NB4 (cell line): ENCODE data around the gene VAMP5.

ENCODE experiments used
- DNase-seq: peaks from one replicate; pipeline ENCODE4 v3.0.0; 2010; ENCODE audit warnings: low read depth
- H3K4me3 ChIP-seq: one replicate; pipeline ENCODE4 v1.5.1; 2011; ENCODE audit warnings: mild to moderate bottlenecking, low read depth, low read length, moderate library complexity
- CTCF ChIP-seq: IDR thresholded peaks from one replicate; pipeline ENCODE4 v1.5.1; 2012; ENCODE audit warnings: low read depth, low read length
- MAX ChIP-seq: IDR thresholded peaks from 2 replicates; pipeline ENCODE4 v1.6.1; 2011; ENCODE audit warnings: low read depth, low read length
- MYC ChIP-seq: IDR thresholded peaks from 2 replicates; pipeline ENCODE4 v1.6.1; 2011; ENCODE audit warnings: low read depth, low read length
- POLR2A ChIP-seq: IDR thresholded peaks from 2 replicates; pipeline ENCODE4 v1.6.1; 2011; ENCODE audit warnings: mild to moderate bottlenecking; ENCODE audit not compliant: insufficient read length; ENCODE audit errors: extremely low read depth

Gene VAMP5

GRCh38 chr2:85545780-85546240 is 38.4 kb upstream of the VAMP5 start:
- TF ChIP-seq MAX (no peak), POLR2A (no peak), MYC (no peak), CTCF (no peak)
- DNase-seq = peak; percentile 62
- H3K4me3 ChIP-seq = no peak overlapping the region

DNA sequence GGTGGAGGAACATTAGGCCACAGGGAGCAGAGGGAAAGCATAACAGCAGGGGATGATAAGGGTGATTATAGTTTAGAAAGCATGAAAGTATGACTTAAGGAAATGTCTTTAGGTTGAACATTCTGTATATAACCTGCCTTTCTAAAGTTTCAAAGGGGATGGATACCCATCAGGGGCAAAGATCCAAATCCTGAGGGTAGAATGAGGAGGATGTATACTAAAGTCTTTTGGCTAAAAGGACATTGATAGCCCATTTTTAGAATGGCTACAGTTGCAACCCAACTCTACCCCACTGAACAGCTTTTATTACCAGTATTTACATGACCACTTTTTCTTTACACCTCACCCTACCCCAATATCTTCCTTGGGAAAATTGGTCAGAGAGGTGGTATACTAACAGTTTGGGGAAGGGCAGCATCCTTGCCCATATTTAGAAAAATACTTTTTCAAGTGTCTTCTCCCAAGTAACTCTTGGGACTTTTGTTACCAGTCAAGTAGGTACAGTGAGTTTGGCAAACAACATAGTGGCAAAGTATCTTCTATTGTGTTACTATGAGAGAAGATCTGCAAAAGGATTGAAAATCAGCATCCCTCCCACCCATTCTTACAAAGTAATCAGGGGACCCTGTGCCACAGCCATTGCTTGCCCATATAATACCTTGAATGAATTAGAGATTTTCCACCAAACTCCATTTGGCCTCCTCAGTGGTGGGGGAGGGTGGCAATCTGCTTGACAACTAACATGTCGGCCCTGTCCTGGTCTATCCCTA is 37.0 kb upstream of the VAMP5 start:
- peak; percentile 53 for DNase-seq
- TF ChIP-seq POLR2A (peak; percentile 32), MYC (no peak)
- H3K4me3 ChIP-seq = no peak overlapping the region

DNA sequence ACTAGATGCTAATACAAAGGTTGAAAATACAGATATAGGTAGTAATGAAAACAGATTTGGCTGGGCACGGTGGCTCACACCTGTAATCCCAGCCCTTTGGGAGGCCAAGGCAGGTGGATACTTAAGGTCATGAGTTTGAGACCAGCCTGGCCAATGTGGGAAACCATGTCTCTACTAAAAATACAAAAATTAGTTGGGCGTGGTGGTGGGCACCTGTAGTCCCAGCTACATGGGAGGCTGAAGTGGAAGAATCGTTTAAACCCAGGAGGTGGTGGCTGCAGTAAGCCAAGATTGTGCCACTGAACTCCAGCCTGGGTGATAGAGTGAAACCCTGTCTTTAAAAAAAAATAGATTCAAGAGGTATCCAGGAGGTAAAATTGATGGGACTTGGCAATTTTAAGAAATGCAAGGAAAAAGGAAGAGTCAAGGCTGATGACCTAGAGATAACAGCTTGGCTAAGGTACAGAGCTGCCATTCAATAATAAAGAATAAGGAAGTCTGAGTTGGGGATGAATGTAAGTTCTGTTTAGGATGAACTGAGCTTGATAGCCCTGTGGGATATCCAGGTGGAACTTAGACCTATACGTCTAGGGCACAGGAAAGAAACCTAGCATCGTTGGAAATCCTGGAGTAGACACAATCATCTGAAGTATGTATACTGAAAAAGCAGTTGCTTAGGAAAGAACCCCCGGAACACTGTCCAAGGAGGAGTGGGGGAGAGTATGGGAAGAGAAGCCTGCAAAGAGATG is 36.2 kb upstream of the VAMP5 start:
- DNase-seq = peak; percentile 27
- H3K4me3 ChIP-seq = no peak overlapping the region
- TF ChIP-seq POLR2A = no peak
- TF ChIP-seq MYC = no peak
- TF ChIP-seq CTCF = no peak
- no peak for TF ChIP-seq MAX

DNA sequence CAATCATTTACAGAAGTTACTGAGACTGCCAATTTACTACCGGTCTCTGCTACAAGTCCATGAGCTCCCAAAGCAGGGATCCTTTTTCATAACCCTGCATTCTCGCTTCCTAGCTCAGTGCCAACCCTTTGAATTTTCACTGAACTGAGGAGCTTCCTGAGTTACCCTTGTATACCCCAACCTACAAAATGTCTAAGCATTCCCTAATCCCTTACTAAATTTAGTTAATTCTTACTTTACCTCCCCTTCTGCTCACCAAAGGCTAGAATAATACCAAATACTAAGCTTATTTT is 35.7 kb upstream of the VAMP5 start:
- DNase-seq = peak; percentile 28
- H3K4me3 ChIP-seq = no peak overlapping the region
- TF ChIP-seq MAX (no peak), MYC (no peak), CTCF (no peak), POLR2A (no peak)

DNA sequence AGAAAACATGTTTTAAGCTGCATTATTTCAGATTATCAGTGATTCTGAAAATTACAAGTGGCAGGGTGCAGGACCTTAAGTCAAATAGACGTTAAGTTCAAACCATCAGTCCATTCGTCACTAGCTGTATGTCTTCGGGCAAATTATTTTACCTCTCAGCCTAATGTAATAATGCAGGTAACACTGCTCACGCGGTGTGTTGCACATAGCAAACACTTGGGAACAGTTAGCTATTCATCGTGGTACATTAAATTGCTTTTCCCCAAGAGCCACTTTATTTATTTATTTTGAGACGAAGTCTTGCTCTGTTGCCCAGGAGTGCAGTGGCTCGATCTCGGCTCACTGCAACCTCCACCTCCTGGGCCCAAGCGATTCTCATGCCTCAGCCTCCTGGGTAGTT is 35.1 kb upstream of the VAMP5 start:
- TF ChIP-seq POLR2A (no peak), CTCF (no peak), MAX (no peak), MYC (no peak)
- no peak for DNase-seq
- no peak overlapping the region for H3K4me3 ChIP-seq

DNA sequence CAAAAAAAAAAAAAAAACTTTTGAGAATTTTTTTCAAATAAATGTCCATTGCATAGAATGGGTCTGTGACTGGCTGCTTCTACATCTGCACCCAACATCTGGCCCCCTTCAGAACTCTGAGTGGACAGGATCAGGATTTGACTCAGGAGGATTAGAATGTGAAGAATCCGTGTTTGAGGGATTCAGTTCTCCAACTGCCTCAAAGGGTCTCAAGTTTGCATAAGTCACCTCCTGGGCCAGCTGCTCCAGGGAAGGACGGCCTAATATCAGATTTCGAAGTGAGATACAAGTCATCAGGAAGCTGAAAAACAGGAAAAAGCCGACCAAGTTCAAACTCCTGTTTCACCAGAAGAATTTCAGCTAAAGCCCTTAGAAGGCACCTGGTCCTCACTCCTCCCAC is 34.4 kb upstream of the VAMP5 start:
- DNase-seq = no peak
- TF ChIP-seq POLR2A = no peak
- no peak for TF ChIP-seq CTCF
- TF ChIP-seq MAX = no peak
- no peak for TF ChIP-seq MYC
- H3K4me3 ChIP-seq = no peak overlapping the region
